Measurements from ENCODE around the gene OVCA2.

DNA sequence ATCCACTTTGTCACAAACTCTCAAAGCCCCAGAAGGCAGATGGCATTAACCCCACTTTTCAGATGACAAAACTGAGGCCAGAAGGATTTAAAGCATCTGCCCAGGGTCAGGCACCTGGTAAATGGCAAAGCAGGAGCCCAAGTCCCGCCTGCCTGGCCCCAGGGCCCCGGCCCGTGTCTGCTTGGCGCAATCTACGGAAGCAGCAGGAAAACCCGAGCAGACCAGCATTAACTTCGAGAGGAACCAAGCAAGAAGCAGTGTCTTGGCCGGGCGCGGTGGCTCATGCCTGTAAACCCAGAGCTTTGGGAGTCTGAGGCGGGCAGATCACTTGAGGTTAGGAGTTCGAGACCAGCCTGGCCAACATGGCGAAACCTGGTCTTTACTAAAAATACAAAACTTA lies 38.3 kb upstream of the OVCA2 start:
- TF ChIP-seq, protein P1, sequence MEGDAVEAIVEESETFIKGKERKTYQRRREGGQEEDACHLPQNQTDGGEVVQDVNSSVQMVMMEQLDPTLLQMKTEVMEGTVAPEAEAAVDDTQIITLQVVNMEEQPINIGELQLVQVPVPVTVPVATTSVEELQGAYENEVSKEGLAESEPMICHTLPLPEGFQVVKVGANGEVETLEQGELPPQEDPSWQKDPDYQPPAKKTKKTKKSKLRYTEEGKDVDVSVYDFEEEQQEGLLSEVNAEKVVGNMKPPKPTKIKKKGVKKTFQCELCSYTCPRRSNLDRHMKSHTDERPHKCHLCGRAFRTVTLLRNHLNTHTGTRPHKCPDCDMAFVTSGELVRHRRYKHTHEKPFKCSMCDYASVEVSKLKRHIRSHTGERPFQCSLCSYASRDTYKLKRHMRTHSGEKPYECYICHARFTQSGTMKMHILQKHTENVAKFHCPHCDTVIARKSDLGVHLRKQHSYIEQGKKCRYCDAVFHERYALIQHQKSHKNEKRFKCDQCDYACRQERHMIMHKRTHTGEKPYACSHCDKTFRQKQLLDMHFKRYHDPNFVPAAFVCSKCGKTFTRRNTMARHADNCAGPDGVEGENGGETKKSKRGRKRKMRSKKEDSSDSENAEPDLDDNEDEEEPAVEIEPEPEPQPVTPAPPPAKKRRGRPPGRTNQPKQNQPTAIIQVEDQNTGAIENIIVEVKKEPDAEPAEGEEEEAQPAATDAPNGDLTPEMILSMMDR (IDR thresholded peaks at IDR 0.05) = no peak
- TF ChIP-seq POLR2A (IDR thresholded peaks at IDR 0.05) = no peak

All from testis (tissue), 2 donors.